K562 (cell line): ENCODE data around the gene RPL27. TPM values are rescaled to one million over a fixed set of nuclear protein-coding genes. Genes with fewer than 3 reads are reported as not detected.
A peak's percentile ranks its signal among the peaks of the same experiment; 100 is the strongest.

Source experiments
- ATAC-seq: fragments of 200-7000 bp; cut with Tn5 transposase; 3 replicates; pipeline ENCODE4 v1.9.1; 2020; ENCODE audit warnings: moderate library complexity
- BruUV-seq: library from RNA; stranded (reverse); fragments of 400-500 nt; replicated peaks from 2 replicates; lab custom pipeline; 2021; lab: Mats Ljungman, UMichigan
- CTCF ChIA-PET: fragments of 300-600 bp; formaldehyde crosslinking; extraction: SDS; loops from one replicate; lab custom pipeline; 2021; ENCODE audit warnings: low intra/inter-chr PET ratio; lab: Yijun Ruan, JAX
- POLR2A ChIA-PET: fragments of 300-600, 350-650 bp; sonication (Branson Sonifier 250); formaldehyde crosslinking; extraction: SDS; loops from one replicate; lab custom pipeline; 2021; ENCODE audit warnings: antibody characterized with exemption, inconsistent platforms; lab: Yijun Ruan, JAX
- DNase-seq, 4 experiments: peaks; one replicate each; pipeline versions ENCODE4 v3.0.0 to v3.0.0-alpha.2; 2011 to 2018; ENCODE audit warnings: low spot score in 3 of 4, mixed read lengths in 3 of 4; ENCODE audit errors: extremely low read depth in 1 of 4
- FAIRE-seq: peaks from 2 replicates; lab custom pipeline; 2011; peaks lifted over from hg19 to GRCh38; lab: Jason Lieb, UNC
- H2AFZ ChIP-seq: 2 replicates; pipeline ENCODE4 v1.6.0; 2011; ENCODE audit warnings: low read depth, low read length, control low read depth, inconsistent platforms
- H3K27ac ChIP-seq: fragments of 200-600 bp; 3 replicates; pipeline ENCODE4 v1.8.0; 2011; ENCODE audit warnings: low read depth, mild to moderate bottlenecking, control low read depth, inconsistent platforms, low read length, moderate library complexity, mixed read lengths; ENCODE audit errors: extremely low read depth
- H3K27me3 ChIP-seq, 2 experiments: fragments of 300-600 bp in 1 of 2; 2 replicates in 1 of 2; 3 replicates in 1 of 2; pipeline versions ENCODE4 v1.6.0 to v1.8.0; 2011; ENCODE audit warnings: inconsistent platforms in 2 of 2, low read length in 2 of 2, mild to moderate bottlenecking in 1 of 2, mixed read lengths in 1 of 2, moderate library complexity in 1 of 2; ENCODE audit not compliant: control insufficient read depth in 2 of 2, insufficient read depth in 2 of 2
- H3K36me3 ChIP-seq: fragments of 300-600 bp; 3 replicates; pipeline ENCODE4 v1.8.0; 2011; ENCODE audit warnings: mild to moderate bottlenecking, low read length, inconsistent platforms; ENCODE audit not compliant: control insufficient read depth, insufficient read depth
- H3K4me1 ChIP-seq, 2 experiments: fragments of 200-600 bp in 1 of 2; replicated peaks in 1 of 2; 2 replicates in 1 of 2; 3 replicates in 1 of 2; pipeline versions ENCODE4 v1.5.1 to v1.8.0; 2011; ENCODE audit warnings: inconsistent platforms in 2 of 2, low read length in 2 of 2, mild to moderate bottlenecking in 1 of 2, mixed read lengths in 1 of 2, moderate library complexity in 1 of 2; ENCODE audit not compliant: control insufficient read depth in 2 of 2, insufficient read depth in 2 of 2
- H3K4me2 ChIP-seq: 2 replicates; pipeline ENCODE4 v1.6.1; 2011; ENCODE audit warnings: low read length, control low read depth, inconsistent platforms, mixed read lengths; ENCODE audit not compliant: insufficient read depth
- H3K4me3 ChIP-seq: fragments of 200-600 bp; sonication (generic), shearing (Covaris generic); 2 replicates; pipeline ENCODE4 v1.5.1; 2016; ENCODE audit warnings: control low read depth, inconsistent platforms
- H3K79me2 ChIP-seq: fragments of 200-600 bp; 3 replicates; pipeline ENCODE4 v1.8.0; 2011; ENCODE audit warnings: low read length, inconsistent platforms; ENCODE audit not compliant: control insufficient read depth, insufficient read depth
- H3K9ac ChIP-seq, 2 experiments: 2 replicates each; pipeline versions ENCODE4 v1.6.0 to v1.6.1; 2011; ENCODE audit warnings: low read depth in 2 of 2, low read length in 2 of 2, control low read depth in 1 of 2, inconsistent platforms in 1 of 2, mild to moderate bottlenecking in 1 of 2, mixed read lengths in 1 of 2; ENCODE audit not compliant: insufficient read depth in 1 of 2
- H3K9me1 ChIP-seq: one replicate; pipeline ENCODE4 v1.6.0; 2011; ENCODE audit warnings: inconsistent platforms, mild to moderate bottlenecking, low read length, moderate library complexity; ENCODE audit not compliant: control insufficient read depth, insufficient read depth
- H3K9me3 ChIP-seq: replicated peaks from 2 replicates; pipeline ENCODE4 v1.5.1; 2011; ENCODE audit warnings: low read depth, low read length, inconsistent platforms; ENCODE audit not compliant: control insufficient read depth, insufficient read depth
- H4K20me1 ChIP-seq: replicated peaks from 2 replicates; pipeline ENCODE4 v1.6.1; 2011; ENCODE audit warnings: low read length, inconsistent platforms, mixed read lengths; ENCODE audit not compliant: control insufficient read depth, insufficient read depth
- ASH1L ChIP-seq: fragments of 450-650 bp; IDR thresholded peaks from 2 replicates; pipeline ENCODE4 v1.6.1; 2018; ENCODE audit warnings: borderline replicate concordance, mild to moderate bottlenecking, low read depth; ENCODE audit not compliant: partially characterized antibody
- HNRNPUL1 ChIP-seq: fragments of 200-400 bp; formaldehyde crosslinking; IDR thresholded peaks from 2 replicates; pipeline ENCODE4 v1.6.1; 2017; ENCODE audit warnings: low read length
- SIRT6 ChIP-seq: IDR thresholded peaks from one replicate; pipeline ENCODE4 v1.6.1; 2012; ENCODE audit warnings: low read depth, mild to moderate bottlenecking, control low read depth, inconsistent platforms, low read length, moderate library complexity
- TCF3 ChIP-seq: sonication (generic); formaldehyde crosslinking; IDR thresholded peaks from 2 replicates; pipeline ENCODE4 v1.4.0; 2020; ENCODE audit warnings: mild to moderate bottlenecking, missing genetic modification reagents
- ZNF174 ChIP-seq: fragments of 250-450 bp; sonication (Bioruptor Pico); IDR thresholded peaks from 2 replicates; pipeline ENCODE4 v1.4.0; 2020; ENCODE audit warnings: mild to moderate bottlenecking
- ZNF76 ChIP-seq: fragments of 250-450 bp; sonication (Bioruptor Pico); IDR thresholded peaks from 2 replicates; pipeline ENCODE4 v1.4.0; 2020; ENCODE audit warnings: mild to moderate bottlenecking, moderate library complexity, borderline replicate concordance
- WGBS: fragments of 100-300 bp; shearing (Covaris generic); methylation state at CpG from one replicate; pipeline ENCODE4 v1.1.6; 2016; ENCODE audit warnings: low coverage, mixed read lengths; ENCODE audit not compliant: insufficient coverage; ENCODE audit errors: missing lambda C conversion rate; 5-methylcytosine and 5-hydroxymethylcytosine counted together
- in situ Hi-C: fragments of 300-500 bp; cut with MboI; formaldehyde crosslinking; loops from 4 replicates; pipeline ENCODE4 v1.15.0; 2018; ENCODE audit warnings: inconsistent platforms, mixed read lengths
- intact Hi-C: fragments of 100-400 bp; cut with micrococcal nuclease; formaldehyde crosslinking; loops from 2 replicates; pipeline ENCODE4 v1.14.2; 2022
- polyA plus RNA-seq, 8 experiments: library from polyadenylated mRNA; depleted of rRNA in 4 of 8; stranded (reverse) in 5 of 8; unstranded in 3 of 8; fragments of >200 nt; fragmentation: Nextera tagmentation in 2 of 8; fragmentation: Illumina TruSeq in 1 of 8; extraction: Ambion mirVana in 2 of 8; extraction: Trizol in 1 of 8; gene quantifications; 2 replicates each; pipeline versions ENCODE4 v1.2.1 to v1.2.3, GENCODE V29; 2011 to 2014; ENCODE audit warnings: inconsistent platforms in 1 of 8, missing spikeins in 1 of 8
- total RNA-seq, 7 experiments: library from RNA; depleted of rRNA in 6 of 7; stranded (reverse); fragments of >200 nt in 6 of 7; fragmentation: Illumina TruSeq in 2 of 7; extraction: Trizol in 2 of 7; gene quantifications; 2 replicates each; pipeline versions ENCODE4 v1.2.1 to v1.2.3, GENCODE V29; 2011 to 2021; ENCODE audit warnings: low replicate concordance in 1 of 7
- TF ChIP-seq, protein P1 (sequence below): fragments of 250-450 bp; sonication (Bioruptor Pico); IDR thresholded peaks from 2 replicates; pipeline ENCODE4 v1.4.0; 2020; ENCODE audit warnings: mild to moderate bottlenecking, moderate library complexity
- TF ChIP-seq, protein P2 (sequence below): IDR thresholded peaks from 2 replicates; pipeline ENCODE4 v1.6.1; 2012; ENCODE audit warnings: low read depth, low read length, improper control_type of control experiment, borderline replicate concordance
- TF ChIP-seq, protein P3 (sequence below): sonication (generic); formaldehyde crosslinking; IDR thresholded peaks from 2 replicates; pipeline ENCODE4 v1.8.0; 2023; ENCODE audit warnings: mild to moderate bottlenecking, missing genetic modification reagents

RPL27 gene
- total and polyA plus RNA-seq, 9 of the 15 experiments (the other 6 are each of a cell fraction or from before 2014, with no cell fraction given), result 1,539 to 6,155 (median 3,710) TPM

DNA sequence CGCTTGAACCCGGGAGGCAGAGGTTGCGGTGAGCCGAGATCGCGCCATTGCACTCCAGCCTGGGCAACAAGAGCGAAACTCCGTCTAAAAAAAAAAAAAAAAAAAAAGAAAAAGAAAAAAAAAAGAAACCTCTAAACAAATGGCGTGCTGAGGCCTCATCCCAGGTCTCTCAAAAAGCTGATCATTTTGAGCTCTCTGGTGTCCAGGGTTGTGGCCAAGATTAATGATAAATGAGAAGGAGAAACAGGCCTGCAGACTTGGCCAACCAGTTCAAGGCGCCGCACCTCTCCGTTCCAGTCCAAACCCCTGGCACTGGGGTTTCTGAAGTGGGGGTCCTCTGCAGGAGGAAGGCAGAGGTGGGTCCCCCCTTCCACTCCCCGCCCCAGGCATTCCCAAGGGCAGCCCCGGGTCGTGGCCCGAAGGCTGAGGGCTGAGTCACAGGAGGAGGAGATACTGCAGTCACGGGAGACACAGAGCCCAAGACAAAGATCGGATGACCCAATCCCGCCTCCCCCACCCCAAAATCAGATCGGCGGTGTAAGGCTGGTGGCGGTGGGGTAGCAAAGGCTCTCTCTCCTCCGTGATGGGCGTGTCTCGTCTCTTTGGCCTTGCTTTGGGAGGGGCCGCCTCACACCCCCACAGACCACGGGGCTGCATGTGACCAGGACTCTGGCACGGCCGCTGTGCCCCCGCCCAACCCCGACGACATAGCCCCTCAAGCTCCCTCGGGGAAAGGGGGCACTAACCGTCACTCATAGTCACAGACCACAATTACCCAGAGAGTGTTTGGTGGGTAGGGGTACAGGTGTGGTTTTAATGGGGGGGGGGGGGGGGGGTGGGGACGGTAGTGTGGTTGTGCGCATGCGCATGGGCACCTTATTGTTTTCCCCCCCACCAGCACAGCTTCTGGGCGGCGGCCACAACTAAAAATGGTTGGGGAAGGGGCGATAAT lies 22.8 kb downstream of the RPL27 start:
- H2AFZ ChIP-seq, result peak overlapping the region; percentile 94
- H3K27ac ChIP-seq, result peak overlapping the region; percentile 83
- WGBS, result 2% methylated on average over 23 of the region's 40 CpGs
- peaks cover 10% of the 10 kb centered on the region; the same call in 1 of the 2 replicates for H4K20me1 ChIP-seq
- H3K9me3 ChIP-seq, result no peaks in the 10 kb centered on the region
- H3K4me3 ChIP-seq, result peak overlapping the region; percentile 87
- peaks cover 27 to 64% of the 10 kb centered on the region in 2 experiments for H3K4me1 ChIP-seq
- H3K9me1 ChIP-seq, result peaks cover 10% of the 10 kb centered on the region
- CTCF ChIA-PET, result no interaction called here
- FAIRE-seq, result peak; percentile 86
- peaks cover 40% of the 10 kb centered on the region for H3K79me2 ChIP-seq
- POLR2A ChIA-PET, result interaction anchor here (0.7 to 6.7 kb wide), 8 partner anchors 9 to 347 kb away, joined by 3 to 79 read pairs (median 6); partner anchors contain the start of gene RPL27
- H3K27me3 ChIP-seq, result no peaks in the 10 kb centered on the region
- DNase-seq, result peak; percentile 83 to 94 (median 87)
- BruUV-seq, result no TSS peak
- H3K4me2 ChIP-seq, result peak overlapping the region; percentile 99
- in situ Hi-C loops (no loop called here), intact Hi-C loops (no loop called here)
- H3K36me3 ChIP-seq, result peaks cover 30% of the 10 kb centered on the region; the same call in 2 of the 3 replicates
- peak overlapping the region; percentile 68 to 96 for H3K9ac ChIP-seq
- ATAC-seq, result peak; percentile 69
- TF ChIP-seq ASH1L (no peak), ZNF174 (CRISPR knock-in tag) (no peak), ZNF76 (CRISPR knock-in tag) (no peak), SIRT6 (no peak), TCF3 (CRISPR knock-in tag) (no peak), HNRNPUL1 (no peak)
- TF ChIP-seq, protein P1, sequence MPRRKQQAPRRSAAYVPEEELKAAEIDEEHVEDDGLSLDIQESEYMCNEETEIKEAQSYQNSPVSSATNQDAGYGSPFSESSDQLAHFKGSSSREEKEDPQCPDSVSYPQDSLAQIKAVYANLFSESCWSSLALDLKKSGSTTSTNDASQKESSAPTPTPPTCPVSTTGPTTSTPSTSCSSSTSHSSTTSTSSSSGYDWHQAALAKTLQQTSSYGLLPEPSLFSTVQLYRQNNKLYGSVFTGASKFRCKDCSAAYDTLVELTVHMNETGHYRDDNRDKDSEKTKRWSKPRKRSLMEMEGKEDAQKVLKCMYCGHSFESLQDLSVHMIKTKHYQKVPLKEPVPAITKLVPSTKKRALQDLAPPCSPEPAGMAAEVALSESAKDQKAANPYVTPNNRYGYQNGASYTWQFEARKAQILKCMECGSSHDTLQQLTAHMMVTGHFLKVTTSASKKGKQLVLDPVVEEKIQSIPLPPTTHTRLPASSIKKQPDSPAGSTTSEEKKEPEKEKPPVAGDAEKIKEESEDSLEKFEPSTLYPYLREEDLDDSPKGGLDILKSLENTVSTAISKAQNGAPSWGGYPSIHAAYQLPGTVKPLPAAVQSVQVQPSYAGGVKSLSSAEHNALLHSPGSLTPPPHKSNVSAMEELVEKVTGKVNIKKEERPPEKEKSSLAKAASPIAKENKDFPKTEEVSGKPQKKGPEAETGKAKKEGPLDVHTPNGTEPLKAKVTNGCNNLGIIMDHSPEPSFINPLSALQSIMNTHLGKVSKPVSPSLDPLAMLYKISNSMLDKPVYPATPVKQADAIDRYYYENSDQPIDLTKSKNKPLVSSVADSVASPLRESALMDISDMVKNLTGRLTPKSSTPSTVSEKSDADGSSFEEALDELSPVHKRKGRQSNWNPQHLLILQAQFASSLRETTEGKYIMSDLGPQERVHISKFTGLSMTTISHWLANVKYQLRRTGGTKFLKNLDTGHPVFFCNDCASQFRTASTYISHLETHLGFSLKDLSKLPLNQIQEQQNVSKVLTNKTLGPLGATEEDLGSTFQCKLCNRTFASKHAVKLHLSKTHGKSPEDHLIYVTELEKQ (CRISPR knock-in tag), result no peak
- TF ChIP-seq, protein P2, sequence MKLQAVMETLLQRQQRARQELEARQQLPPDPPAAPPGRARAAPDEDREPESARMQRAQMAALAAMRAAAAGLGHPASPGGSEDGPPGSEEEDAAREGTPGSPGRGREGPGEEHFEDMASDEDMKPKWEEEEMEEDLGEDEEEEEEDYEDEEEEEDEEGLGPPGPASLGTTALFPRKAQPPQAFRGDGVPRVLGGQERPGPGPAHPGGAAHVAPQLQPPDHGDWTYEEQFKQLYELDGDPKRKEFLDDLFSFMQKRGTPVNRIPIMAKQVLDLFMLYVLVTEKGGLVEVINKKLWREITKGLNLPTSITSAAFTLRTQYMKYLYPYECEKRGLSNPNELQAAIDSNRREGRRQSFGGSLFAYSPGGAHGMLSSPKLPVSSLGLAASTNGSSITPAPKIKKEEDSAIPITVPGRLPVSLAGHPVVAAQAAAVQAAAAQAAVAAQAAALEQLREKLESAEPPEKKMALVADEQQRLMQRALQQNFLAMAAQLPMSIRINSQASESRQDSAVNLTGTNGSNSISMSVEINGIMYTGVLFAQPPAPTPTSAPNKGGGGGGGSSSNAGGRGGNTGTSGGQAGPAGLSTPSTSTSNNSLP, result 0 out of 2 replicates have a peak, but pooled peaks have one; percentile 28
- TF ChIP-seq, protein P3, sequence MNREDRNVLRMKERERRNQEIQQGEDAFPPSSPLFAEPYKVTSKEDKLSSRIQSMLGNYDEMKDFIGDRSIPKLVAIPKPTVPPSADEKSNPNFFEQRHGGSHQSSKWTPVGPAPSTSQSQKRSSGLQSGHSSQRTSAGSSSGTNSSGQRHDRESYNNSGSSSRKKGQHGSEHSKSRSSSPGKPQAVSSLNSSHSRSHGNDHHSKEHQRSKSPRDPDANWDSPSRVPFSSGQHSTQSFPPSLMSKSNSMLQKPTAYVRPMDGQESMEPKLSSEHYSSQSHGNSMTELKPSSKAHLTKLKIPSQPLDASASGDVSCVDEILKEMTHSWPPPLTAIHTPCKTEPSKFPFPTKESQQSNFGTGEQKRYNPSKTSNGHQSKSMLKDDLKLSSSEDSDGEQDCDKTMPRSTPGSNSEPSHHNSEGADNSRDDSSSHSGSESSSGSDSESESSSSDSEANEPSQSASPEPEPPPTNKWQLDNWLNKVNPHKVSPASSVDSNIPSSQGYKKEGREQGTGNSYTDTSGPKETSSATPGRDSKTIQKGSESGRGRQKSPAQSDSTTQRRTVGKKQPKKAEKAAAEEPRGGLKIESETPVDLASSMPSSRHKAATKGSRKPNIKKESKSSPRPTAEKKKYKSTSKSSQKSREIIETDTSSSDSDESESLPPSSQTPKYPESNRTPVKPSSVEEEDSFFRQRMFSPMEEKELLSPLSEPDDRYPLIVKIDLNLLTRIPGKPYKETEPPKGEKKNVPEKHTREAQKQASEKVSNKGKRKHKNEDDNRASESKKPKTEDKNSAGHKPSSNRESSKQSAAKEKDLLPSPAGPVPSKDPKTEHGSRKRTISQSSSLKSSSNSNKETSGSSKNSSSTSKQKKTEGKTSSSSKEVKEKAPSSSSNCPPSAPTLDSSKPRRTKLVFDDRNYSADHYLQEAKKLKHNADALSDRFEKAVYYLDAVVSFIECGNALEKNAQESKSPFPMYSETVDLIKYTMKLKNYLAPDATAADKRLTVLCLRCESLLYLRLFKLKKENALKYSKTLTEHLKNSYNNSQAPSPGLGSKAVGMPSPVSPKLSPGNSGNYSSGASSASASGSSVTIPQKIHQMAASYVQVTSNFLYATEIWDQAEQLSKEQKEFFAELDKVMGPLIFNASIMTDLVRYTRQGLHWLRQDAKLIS (CRISPR knock-in tag), result peak; percentile 12; the same call in 1 of the 2 replicates
